Kidney epithelial cell (primary cell): Measurements from ENCODE around the gene UMPS. TPM values are rescaled to one million over a fixed set of nuclear protein-coding genes. Genes with fewer than 3 reads are reported as not detected.

Experiments used
- DNase-seq: peaks from one replicate; pipeline ENCODE4 v3.0.0-alpha.2; 2010; ENCODE audit warnings: low read depth
- H3K27me3 ChIP-seq: 2 replicates; pipeline ENCODE4 v1.6.0; 2011; ENCODE audit warnings: low read length; ENCODE audit not compliant: control insufficient read depth, insufficient read depth
- H3K36me3 ChIP-seq: 2 replicates; pipeline ENCODE4 v1.5.1; 2011; ENCODE audit warnings: low read length; ENCODE audit not compliant: control insufficient read depth, insufficient read depth
- H3K4me3 ChIP-seq: 2 replicates; pipeline ENCODE4 v1.5.1; 2011; ENCODE audit warnings: low read depth, mild to moderate bottlenecking, control low read depth, low read length
- CTCF ChIP-seq: IDR thresholded peaks from 2 replicates; pipeline ENCODE4 v1.5.1; 2011; ENCODE audit warnings: mild to moderate bottlenecking, moderate library complexity, low read length, control low read depth, inconsistent platforms; ENCODE audit not compliant: insufficient read depth, poor library complexity, severe bottlenecking
- total RNA-seq: library from RNA; depleted of rRNA; stranded (reverse); fragments of >200 nt; gene quantifications from 2 replicates; pipeline ENCODE4 v1.2.3, GENCODE V29; 2015

Gene UMPS
- 28.5 and 36.0 TPM in 2 replicates for total RNA-seq

GRCh38 chr3:124730129-124730940, at the start of gene UMPS:
Gene UMPS, plus strand, starts transcription at chr3:124730452. Its CDS starts 20 bp downstream, at chr3:124730472.
- TF ChIP-seq CTCF: no peak
- DNase-seq: peak; percentile 41
- H3K4me3 ChIP-seq: peak within 1 kb of the TSS; percentile 55

GRCh38 chr3:124680521-124680920, 49.7 kb upstream of the UMPS start:
- DNase-seq: no peak
- Histone ChIP-seq H3K4me3 (no peak overlapping the region), H3K36me3 (no peaks in the 10 kb centered on the region), H3K27me3 (no peaks in the 10 kb centered on the region)
- TF ChIP-seq CTCF: no peak

More at GRCh38 chr3:124730129-124730940, at the start of gene UMPS:
- no peaks in the 10 kb centered on the region for H3K27me3 ChIP-seq
- H3K36me3 ChIP-seq: peaks cover 1% of the 10 kb centered on the region

GRCh38 chr3:124682263-124682662, 48.0 kb upstream of the UMPS start:
- Histone ChIP-seq H3K4me3 (no peak overlapping the region), H3K27me3 (no peaks in the 10 kb centered on the region), H3K36me3 (no peaks in the 10 kb centered on the region)
- TF ChIP-seq CTCF: no peak
- DNase-seq: no peak

- H3K36me3 ChIP-seq: no peaks in the 10 kb centered on the region
- H3K27me3 ChIP-seq: no peaks in the 10 kb centered on the region
- TF ChIP-seq CTCF: no peak
- no peak for DNase-seq
- H3K4me3 ChIP-seq: no peak overlapping the region
Measured at GRCh38 chr3:124684459-124684858, 45.8 kb upstream of the UMPS start.

GRCh38 chr3:124685067-124685466, 45.2 kb upstream of the UMPS start:
- Histone ChIP-seq H3K36me3 (no peaks in the 10 kb centered on the region), H3K4me3 (no peak overlapping the region), H3K27me3 (no peaks in the 10 kb centered on the region)
- TF ChIP-seq CTCF: no peak
- DNase-seq: no peak

- Histone ChIP-seq H3K36me3 (no peaks in the 10 kb centered on the region), H3K27me3 (no peaks in the 10 kb centered on the region), H3K4me3 (no peak overlapping the region)
- TF ChIP-seq CTCF: no peak
- no peak for DNase-seq
Measured at GRCh38 chr3:124685481-124685880, 44.8 kb upstream of the UMPS start.
